ENCODE data around the gene RING1. TPM values are rescaled to one million over a fixed set of nuclear protein-coding genes. Genes with fewer than 3 reads are reported as not detected.
A peak's percentile ranks its signal among the peaks of the same experiment; 100 is the strongest.

Gene RING1
- polyA plus RNA-seq, 12 donors = 25.4 to 54.2 (median 29.2) TPM; not detected in 1

DNA sequence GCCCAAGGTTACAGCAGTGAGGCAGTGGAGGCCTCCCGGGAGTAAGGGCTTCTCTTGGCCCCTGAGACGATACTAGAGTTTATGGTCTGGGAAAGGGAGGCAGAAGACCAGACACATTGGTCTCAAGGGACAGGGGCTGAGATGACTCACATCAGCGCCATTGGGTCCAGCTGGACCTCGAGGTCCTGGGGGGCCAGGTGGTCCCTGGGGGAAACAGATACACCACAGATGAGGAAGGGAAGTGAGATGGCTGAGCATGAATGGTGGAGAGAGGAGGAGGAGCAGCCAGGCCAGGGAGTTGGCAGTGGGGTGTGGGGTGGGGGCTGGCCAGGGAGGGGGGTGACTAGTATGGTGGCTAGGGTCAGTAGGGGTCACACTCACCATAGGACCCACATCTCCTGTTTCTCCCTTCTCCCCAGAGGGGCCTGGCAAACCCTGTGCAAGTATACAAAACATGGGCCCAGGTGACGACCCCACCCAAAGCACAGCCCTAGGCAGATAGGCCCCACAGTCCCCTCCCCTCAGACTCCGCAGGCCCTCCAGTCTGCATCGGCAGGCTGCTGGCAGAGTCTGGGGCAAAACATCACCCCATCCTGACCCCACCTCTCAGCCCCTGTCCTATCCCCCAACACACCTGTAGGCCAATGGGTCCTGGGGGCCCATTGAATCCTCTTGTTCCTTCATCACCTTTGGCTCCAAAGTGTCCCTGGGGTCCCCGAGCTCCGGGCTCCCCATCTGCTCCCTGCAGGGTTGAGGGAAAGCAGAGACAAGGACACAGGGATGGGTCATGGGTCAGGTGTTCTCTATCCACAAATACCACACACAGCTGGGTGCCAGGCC lies 37.9 kb upstream of the RING1 start:
- no peak for DNase-seq

DNA sequence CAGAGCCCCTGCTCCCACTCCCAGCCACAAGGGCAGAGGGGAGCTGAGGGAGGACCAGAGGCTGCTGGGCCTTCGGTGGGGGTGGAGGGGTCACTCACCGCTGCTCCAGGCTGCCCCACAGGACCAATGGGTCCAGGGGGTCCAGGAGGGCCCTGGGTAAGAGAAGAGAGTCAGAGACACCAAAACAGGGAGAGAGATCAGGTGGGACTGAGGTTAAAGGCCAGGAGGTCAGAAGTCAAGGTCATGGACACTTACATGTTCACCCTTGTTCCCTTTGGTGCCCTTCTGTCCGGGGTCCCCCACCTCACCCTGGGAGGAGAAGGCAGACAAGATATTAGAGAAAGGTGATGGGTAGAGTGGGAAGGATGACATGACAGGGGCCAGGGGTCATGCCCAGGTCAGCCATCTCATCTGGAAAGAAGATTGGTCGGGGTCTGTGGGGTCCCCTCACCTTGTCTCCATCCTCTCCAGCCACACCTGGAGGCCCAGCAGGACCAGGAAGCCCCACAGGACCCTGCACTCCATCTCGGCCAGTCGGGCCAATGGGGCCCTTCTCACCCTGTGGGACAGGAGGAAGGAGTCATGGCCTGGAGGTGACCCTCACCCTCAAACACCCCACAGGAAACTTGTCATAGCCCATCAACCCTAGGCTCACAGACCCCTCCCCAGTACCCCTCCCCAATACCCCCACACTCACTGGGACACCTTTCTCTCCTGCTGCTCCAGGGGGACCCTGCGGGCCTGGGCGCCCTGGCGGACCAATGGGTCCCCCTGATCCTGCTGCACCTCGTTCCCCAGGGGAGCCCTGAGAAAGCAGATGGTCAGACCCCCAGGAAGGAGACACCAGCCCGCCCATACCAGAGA lies 37.1 kb upstream of the RING1 start:
- DNase-seq = no peak

DNA sequence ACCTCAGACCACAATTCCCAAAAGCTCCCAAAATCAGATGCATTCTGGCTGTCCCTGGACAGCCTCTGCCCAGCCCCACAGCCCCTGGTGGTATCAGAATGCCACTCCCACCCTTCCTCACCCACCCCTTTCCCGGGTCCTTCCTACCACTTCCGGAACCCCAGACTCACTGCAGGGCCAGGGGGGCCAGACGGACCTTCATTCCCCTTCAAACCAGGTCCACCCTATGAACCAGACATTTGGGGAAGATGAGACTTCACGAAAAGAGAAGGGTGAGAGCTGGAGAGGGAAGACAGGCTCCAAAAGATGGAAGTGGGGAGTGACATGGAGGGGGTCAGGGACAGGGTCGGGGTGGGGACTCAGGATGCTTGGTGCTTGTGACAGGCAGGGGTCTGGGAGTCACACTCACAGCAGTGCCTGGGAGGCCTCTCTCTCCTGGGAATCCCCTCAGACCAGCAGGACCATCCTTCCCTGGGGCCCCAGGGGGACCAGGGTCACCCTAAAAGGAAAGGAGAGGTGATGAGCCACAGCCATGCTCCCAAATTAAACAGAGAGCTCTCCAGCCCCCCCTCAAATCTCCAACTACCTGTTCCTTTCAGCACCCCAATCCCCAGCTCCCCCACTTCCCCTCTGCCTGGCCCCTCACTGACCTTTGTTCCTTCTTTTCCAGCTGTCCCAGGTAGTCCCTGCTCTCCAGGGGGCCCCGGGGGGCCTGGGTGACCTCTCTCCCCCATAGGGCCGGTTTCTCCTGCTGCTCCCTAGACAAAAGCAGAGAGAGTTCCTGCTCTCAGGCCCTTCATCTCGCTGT lies 36.2 kb upstream of the RING1 start:
- no peak for DNase-seq

GRCh38 chr6:33172688-33173534 lies 35.4 kb upstream of the RING1 start:
- no peak for DNase-seq

DNA sequence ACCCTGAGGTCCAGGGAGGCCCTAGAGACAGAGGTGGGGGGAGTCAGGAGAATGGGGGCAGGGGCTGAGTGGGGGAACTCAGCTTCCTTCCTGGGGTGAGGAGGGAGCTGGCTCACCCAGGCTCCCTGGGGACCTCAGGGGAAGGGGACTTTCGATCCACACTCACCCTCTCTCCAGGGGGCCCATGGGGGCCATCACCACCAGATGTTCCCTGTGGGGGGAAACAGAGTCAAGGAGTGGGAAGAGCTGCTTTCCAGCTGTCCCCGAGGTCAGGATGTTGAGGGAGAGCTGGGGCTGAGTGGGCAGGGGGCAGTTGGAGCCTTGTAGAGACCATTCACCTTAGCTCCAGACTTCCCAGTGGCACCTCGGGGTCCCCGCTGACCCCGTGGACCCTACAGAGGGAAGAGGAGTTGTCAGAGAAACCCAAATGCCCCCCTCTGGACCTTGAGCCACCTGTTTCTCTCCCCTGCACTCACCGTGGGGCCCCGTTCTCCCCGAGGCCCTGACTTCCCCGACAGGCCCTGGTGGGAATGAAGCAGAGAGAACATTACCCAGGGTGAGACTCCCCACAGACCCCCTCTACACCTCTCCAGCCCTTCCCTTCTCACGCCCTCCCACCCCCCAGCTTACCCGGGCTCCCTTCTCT lies 34.6 kb upstream of the RING1 start:
- no peak for DNase-seq

- no peak for DNase-seq
Measured at GRCh38 chr6:33174784-33175183, 33.5 kb upstream of the RING1 start.

DNA sequence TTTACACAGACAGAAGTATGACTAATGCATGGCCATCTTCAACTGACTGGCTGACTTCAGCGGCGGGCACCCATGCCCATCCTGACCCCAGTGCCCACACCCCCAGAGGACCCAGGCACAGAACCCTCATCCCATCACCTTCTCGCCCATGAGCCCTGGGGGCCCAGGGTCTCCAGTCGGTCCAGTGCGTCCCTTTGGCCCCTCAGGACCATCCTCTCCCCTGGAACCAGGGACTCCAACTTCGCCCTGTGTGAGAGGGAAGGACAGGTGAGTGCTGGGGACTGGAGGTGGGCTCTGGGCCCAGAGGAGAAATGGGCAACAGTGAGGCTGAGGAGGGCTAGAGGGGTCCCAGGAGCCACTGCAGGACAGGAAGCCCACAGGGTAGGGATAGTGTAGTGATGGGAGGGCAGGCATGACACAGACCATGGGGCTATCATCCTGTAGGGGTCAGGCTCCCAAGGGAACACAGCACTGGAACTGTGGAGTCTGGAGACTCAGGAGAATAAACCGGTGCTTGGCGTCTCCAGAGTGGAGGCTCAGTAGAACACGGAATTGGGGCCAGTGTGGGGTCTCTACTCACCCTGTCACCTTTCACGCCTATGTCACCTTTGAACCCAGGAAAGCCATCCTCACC lies 32.7 kb upstream of the RING1 start:
- DNase-seq = no peak

GRCh38 chr6:33176906-33177305 lies 31.4 kb upstream of the RING1 start:
- DNase-seq = no peak

DNA sequence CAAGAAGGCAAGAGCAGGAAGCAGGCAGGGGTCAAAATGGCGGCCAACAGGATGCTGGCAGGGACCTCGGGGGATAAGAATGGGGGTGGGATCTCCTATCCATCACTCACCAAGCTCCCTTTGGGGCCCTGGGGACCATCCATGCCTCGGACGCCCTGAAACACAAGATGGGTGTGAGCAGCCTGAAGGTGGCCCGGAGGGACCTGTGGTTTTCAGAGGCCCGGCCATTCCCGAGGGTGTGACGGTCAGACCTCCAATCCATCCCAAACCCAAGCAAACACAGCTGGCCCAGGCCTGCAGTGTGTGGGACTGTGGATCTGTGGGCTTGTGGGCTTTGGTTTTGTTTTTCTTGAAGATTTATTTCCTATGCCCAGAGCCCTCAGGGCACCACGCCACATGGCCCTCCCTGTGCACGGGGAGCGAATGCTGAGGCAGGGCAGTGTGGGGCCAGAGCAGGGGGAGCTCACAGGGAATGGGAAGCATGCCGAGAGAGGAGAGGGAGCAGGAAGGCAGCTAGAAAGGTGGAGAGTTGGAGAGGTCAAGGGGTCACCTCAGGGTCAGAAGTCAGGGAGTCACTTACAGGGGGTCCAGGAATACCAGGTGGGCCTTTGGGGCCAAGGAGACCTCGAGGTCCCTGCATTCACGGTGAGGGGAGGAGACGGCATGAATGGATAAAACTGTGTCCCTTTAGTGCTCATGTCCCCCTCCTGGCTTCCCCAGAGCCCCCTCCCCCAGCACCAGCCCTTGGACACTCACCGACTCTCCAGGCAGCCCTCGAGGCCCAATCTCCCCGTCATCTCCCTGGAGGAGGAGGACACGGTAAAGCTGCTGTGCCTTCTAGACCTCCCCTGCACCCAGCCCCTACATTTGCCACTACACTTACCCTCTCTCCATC lies 30.5 kb upstream of the RING1 start:
- DNase-seq = no peak

GRCh38 chr6:33178755-33179475 lies 29.4 kb upstream of the RING1 start:
- DNase-seq = no peak

DNA sequence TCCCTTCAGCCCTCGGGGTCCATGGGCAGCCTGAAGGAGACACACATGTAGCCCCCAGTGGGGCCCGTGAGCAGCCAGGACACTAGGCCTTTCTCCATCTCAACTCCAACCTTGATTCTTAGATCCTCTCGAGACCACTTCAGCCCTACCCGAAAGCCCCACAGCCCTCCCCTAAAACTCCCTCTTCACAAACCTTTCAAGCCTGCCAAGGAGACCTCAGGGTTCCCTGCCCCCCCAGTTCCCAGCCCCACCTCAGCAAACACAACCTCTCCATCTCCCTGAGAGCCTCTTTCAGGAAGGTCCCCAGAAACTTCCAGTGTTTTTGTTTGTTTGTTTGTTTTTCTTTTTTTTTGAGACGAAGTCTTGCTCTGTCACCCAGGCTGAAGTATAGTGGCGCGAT lies 27.2 kb upstream of the RING1 start:
- no peak for DNase-seq

DNA sequence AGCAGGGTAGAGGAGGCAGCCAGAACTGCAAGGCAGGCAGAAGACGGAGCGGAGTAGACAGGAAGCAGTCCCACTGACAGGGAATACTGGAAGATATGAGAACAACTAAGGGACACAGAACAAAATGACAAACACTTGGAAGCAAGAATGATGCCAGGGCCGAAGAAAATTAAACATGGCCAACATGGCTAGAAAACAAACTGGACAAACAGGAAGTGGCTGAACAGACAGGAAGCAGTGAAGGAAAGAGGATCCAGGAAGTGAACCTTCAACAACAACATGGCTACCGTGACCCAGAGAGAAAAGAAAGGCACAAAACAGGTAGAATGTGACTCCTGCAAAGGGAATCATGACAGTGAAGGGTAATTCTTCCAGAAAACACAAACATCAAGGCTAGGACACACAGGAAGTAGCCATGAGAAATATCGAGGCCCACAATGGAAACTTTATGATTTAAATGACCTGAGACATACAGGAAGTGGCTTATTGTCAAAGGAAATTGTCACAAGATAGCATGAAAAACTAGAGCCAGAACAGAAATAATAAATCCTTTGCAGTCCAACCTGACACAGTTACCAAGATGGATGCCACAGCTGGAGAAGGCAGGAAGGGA lies 25.1 kb upstream of the RING1 start:
- DNase-seq = no peak

DNA sequence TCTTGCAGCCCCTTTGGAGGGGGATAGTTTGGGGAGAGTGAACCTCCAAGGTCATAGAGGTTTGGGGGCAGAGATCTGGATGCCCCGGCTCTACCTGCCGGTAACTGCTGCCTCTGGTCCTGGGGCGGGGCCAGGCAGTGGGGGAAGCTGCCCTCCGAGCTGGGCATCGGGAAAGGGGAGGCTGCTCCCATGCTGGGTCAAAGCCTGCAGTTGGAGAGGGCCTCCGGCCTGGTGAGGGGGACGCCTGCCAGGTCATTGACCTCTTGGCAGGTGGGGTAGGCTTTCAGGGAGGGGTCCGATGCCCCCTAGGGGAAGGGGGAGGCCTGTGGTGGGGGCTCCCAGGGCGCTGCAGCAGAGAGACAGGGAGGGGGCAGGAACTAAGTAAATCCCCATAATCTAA lies 23.1 kb upstream of the RING1 start:
- no peak for DNase-seq

- DNase-seq = no peak
Measured at GRCh38 chr6:33185654-33186187, 22.6 kb upstream of the RING1 start.

- no peak for DNase-seq
Measured at GRCh38 chr6:33187809-33188208, 20.5 kb upstream of the RING1 start.

DNA sequence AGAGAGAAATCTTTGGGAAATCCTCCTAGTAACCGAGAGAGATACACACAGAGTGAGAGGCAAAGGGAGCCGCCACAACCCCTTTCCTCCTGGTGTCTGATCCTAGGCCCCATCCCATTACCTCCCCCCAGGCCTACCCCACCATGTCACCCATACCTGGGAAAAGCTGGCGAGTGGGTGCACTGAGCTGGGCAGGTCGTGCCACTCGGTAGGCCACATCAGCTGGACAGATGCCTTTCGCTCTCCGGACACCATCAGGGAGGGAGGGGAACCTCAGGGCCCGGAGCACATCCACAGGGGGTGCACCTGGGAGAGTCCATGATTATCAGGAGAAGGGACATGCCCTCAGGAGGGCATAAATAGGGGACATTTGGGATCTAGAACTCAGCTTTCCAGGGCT lies 19.1 kb upstream of the RING1 start:
- DNase-seq = no peak

DNA sequence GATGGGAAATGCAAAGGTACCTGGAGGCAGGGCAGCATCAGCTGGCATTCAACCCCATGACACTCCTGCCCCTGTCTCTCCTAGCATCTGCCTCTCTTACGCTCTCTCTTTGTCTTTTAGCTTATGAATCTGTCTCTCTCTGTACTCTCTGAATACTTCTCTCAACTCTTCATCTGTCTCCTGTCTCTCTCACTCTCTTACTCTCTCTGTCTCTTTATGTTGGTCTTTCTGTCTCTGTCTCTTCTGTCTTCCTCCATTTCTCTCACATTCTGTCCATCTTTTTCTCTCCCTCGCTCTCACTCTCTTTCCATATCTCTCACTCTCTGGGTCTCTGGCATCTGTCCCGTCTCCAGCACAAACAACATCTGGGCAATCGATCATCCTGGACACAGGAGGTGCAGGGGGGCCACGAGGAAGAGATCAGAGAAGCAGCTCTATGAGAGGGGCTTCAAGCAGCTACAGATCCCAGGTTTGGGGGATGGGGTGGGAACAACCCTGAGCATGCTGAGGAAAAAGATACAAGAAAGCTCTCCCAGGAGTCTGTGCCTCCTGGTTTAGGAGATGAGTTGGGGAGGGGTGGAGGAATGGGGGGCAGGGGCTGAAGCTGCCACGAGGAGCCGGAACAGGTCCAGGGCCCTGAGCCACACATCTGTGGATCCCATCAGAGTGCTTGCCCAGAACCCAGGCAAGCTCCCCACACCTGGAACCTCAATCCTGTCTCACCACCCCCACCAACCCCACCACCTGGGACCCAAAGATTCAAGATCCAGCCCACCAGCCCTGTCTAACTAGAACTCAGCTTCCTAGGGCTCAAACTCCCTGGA lies 18.5 kb upstream of the RING1 start:
- DNase-seq = peak; percentile 56

Data from muscle of arm (tissue), 12 donors.